HG02973 (cell line): Measurements from ENCODE around the gene ZSWIM3.
"Not testable (repeated sequence)": the region's sequence is repeated elsewhere in the genome, so short reads cannot be mapped to it uniquely, and the experiment has no call there.

Experiments
- ATAC-seq: cut with Tn5 transposase; IDR thresholded peaks from one replicate; pipeline ENCODE4 v1.9.1; 2021; ENCODE audit warnings: moderate library complexity; ENCODE audit not compliant: unreplicated experiment

Gene ZSWIM3

GRCh38 chr20:45859916-45860315, 2.5 kb downstream of the ZSWIM3 start:
- no peak for ATAC-seq

GRCh38 chr20:45860560-45861220, 3.3 kb downstream of the ZSWIM3 start:
- no peak for ATAC-seq

GRCh38 chr20:45861221-45862075, 4.0 kb downstream of the ZSWIM3 start:
- no peak for ATAC-seq

- no peak for ATAC-seq
Observed at GRCh38 chr20:45863543-45864470, 6.4 kb downstream of the ZSWIM3 start.

GRCh38 chr20:45866454-45866853, 9.0 kb downstream of the ZSWIM3 start:
- ATAC-seq: no peak

- no peak for ATAC-seq
Observed at GRCh38 chr20:45867136-45867818, 9.9 kb downstream of the ZSWIM3 start.

- no peak for ATAC-seq
Observed at GRCh38 chr20:45867819-45868176, 10.4 kb downstream of the ZSWIM3 start.

GRCh38 chr20:45872626-45873025, 15.2 kb downstream of the ZSWIM3 start:
- no peak for ATAC-seq

GRCh38 chr20:45873409-45874103, 16.1 kb downstream of the ZSWIM3 start:
- no peak for ATAC-seq

GRCh38 chr20:45874104-45874481, 16.7 kb downstream of the ZSWIM3 start:
- not testable (repeated sequence) for ATAC-seq

- no peak for ATAC-seq
Observed at GRCh38 chr20:45874576-45874975, 17.2 kb downstream of the ZSWIM3 start.

- no peak for ATAC-seq
Observed at GRCh38 chr20:45878076-45878761, 20.8 kb downstream of the ZSWIM3 start.

GRCh38 chr20:45880988-45881788, 23.8 kb downstream of the ZSWIM3 start, which contains the start of gene ZSWIM1:
ZSWIM1 (plus strand) TSS chr20:45881227; CDS start chr20:45882593, 1,366 bp downstream.
- ATAC-seq: peak; percentile 96

GRCh38 chr20:45882469-45883099, 25.2 kb downstream of the ZSWIM3 start:
- ATAC-seq: no peak

GRCh38 chr20:45883100-45883469, 25.7 kb downstream of the ZSWIM3 start:
- ATAC-seq: no peak

- ATAC-seq: no peak
Observed at GRCh38 chr20:45886590-45887345, 29.4 kb downstream of the ZSWIM3 start.

GRCh38 chr20:45887346-45887715, 29.9 kb downstream of the ZSWIM3 start, which contains the start of gene SPATA25:
SPATA25 (minus strand) TSS chr20:45887622; CDS start chr20:45887590, 32 bp downstream.
- ATAC-seq: no peak
